GM12874 (cell line): ENCODE measurements around the gene H6PD.
A peak's percentile ranks its signal among the peaks of the same experiment; 100 is the strongest.

Experiments
- CTCF ChIP-seq: IDR thresholded peaks from 2 replicates; pipeline ENCODE4 v1.5.1; 2011; ENCODE audit warnings: low read depth, mild to moderate bottlenecking, control low read depth, low read length, moderate library complexity; ENCODE audit not compliant: insufficient read depth

Gene H6PD

GRCh38 chr1:9248341-9249262, 14.0 kb downstream of the H6PD start:
- no peak for TF ChIP-seq CTCF

- no peak for TF ChIP-seq CTCF
These were observed 14.6 kb downstream of the H6PD start for GRCh38 chr1:9249263-9249533.

DNA sequence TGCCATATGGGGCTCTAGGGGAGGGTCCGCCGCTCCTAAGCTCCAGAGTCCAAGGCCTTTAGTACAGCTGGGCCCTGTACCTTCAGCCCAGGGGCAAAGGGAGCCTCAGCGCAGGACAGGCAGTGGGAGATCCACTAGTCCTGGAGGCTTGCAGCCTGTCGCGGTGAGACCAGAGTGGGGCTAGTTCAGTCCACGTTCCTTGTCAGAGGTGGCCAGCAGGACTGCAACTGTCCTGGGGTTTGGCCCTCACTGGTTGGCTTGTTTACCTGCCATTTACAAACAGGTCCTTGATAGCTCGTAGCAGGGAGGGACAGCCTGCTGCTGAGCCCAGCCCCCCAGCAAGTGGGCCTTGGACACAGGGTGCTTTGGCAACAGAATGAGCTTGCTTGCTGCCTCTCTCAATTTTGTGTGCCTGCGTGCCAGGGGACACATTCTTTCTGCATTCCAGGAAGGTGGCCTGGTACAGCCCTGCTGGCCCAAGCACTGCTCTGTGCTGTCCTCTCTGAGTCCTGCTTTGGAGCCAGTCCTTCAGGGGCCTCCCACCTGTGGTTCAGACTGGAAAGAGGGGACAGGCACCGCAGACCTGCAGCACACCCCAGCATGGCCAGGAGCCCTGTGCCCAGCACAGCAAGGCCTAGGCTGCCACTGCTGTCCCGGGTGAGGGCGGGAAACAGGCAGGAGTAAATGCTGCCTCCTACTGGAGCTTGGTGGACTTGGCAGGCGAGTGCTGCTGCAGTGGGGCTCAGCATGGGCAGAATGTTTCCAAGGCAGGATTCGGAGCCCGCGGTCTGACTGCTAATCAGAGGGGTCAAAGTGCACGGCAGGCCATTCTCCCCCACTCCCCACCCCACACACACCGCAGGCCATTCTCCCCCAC, 15.2 kb downstream of the H6PD start:
- TF ChIP-seq CTCF, result peak; percentile 72

DNA sequence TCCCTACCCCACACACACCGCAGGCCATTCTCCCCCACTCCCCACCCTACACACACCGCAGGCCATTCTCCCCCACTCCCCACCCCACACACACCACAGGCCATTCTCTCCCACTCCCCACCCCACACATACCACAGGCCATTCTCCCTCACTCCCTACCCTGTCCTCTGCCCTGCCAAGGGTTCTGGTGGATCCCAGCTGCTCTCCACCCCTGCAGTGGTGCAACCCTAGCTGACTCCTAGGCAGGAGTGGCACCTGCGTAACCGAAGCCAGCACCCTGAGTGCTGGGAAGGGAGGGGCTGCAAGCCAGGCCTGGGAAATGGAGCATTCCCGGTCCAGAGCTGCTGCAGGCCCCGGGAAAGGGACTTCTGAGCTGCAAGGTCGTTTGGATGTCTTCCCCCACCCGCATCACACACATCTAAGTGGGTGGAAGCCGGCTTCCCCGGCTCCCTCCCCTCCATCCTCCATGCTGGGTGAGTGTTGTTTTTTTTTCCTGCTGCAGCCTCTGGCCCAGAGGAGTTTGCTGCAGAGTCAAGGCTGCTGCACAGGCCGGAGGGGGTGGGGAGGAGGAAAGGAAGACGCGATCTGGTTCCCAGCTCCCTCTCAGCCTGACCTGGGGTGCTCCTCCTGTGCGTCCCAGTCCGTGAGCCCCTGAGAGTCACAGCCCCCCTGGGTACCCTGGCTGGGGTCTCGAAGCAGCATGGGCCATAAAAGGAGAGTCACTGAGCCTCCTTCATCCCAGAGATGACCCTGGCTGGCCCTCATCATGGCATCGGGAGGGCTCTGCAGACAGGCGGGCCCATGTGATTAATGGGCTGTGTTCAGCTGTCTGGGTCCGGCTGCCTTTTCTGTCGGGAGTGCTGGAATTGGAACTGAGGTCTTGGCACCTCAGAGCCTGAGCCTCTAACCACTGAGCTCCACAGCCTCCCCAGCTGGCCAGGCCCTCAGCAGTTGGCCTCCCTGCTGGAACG, 16.1 kb downstream of the H6PD start:
- no peak for TF ChIP-seq CTCF

GRCh38 chr1:9251501-9251900, 16.9 kb downstream of the H6PD start:
- TF ChIP-seq CTCF, result no peak

DNA sequence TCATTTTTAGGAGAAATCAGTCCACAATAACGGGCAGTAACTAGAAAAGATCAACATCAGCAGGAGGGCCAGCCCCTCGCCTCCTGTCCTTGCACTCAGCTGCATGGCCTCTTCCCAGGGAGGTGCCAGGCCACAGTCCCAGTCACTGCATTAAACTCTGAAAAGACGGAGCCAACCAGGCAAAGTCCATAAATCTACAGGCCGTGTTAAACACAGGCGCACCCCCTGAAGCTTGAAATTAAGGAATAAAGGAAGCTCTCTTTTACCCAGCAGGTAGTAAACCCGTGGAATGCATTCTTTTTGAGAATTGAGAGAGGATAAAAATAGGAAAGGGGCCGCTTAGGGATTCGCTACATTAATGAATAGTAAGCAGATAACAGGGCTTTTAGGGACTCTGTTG, 18.4 kb downstream of the H6PD start:
- no peak for TF ChIP-seq CTCF
